GM21786 (cell line): ENCODE measurements around the gene ZCCHC13.
A peak's percentile ranks its signal among the peaks of the same experiment; 100 is the strongest.
"Not testable (repeated sequence)": the region's sequence is repeated elsewhere in the genome, so short reads cannot be mapped to it uniquely, and the experiment has no call there.

Source experiments
- ATAC-seq: cut with Tn5 transposase; IDR thresholded peaks from one replicate; pipeline ENCODE4 v1.9.1; 2021; ENCODE audit not compliant: unreplicated experiment

Gene ZCCHC13

GRCh38 chrX:74304016-74304415 is at the start of gene ZCCHC13:
Gene ZCCHC13, plus strand, starts transcription at chrX:74304180. Its CDS starts 87 bp downstream, at chrX:74304267.
- ATAC-seq, result no peak

GRCh38 chrX:74258111-74258510 is 45.9 kb upstream of the ZCCHC13 start:
- ATAC-seq, result not testable (repeated sequence)

- ATAC-seq, result no peak
Measured at GRCh38 chrX:74259885-74260491, 44.0 kb upstream of the ZCCHC13 start.

- ATAC-seq, result no peak
Measured at GRCh38 chrX:74262452-74263209, 41.3 kb upstream of the ZCCHC13 start.

GRCh38 chrX:74270393-74270792 is 33.6 kb upstream of the ZCCHC13 start:
- no peak for ATAC-seq

- ATAC-seq, result peak; percentile 47
Measured at GRCh38 chrX:74272230-74272629, 31.8 kb upstream of the ZCCHC13 start.

GRCh38 chrX:74274516-74274915 is 29.5 kb upstream of the ZCCHC13 start:
- no peak for ATAC-seq

- ATAC-seq, result no peak
Measured at GRCh38 chrX:74277320-74277719, 26.7 kb upstream of the ZCCHC13 start.

GRCh38 chrX:74277846-74278245 is 26.1 kb upstream of the ZCCHC13 start:
- ATAC-seq, result no peak

- peak; percentile 74 for ATAC-seq
Measured at GRCh38 chrX:74280759-74281158, 23.2 kb upstream of the ZCCHC13 start.

GRCh38 chrX:74284391-74284952 is 19.5 kb upstream of the ZCCHC13 start:
- ATAC-seq, result no peak

GRCh38 chrX:74286950-74287740 is 16.8 kb upstream of the ZCCHC13 start:
- ATAC-seq, result no peak

- no peak for ATAC-seq
Measured at GRCh38 chrX:74291577-74291963, 12.4 kb upstream of the ZCCHC13 start.

GRCh38 chrX:74291964-74292807 is 11.8 kb upstream of the ZCCHC13 start:
- ATAC-seq, result peak; percentile 89

- ATAC-seq, result no peak
Measured at GRCh38 chrX:74292808-74293123, 11.2 kb upstream of the ZCCHC13 start.

GRCh38 chrX:74293343-74293946 is 10.5 kb upstream of the ZCCHC13 start:
- ATAC-seq, result peak; percentile 32

GRCh38 chrX:74295101-74295500 is 8.9 kb upstream of the ZCCHC13 start:
- no peak for ATAC-seq

- ATAC-seq, result no peak
Measured at GRCh38 chrX:74297766-74298165, 6.2 kb upstream of the ZCCHC13 start.

GRCh38 chrX:74300869-74301268 is 3.1 kb upstream of the ZCCHC13 start:
- no peak for ATAC-seq

GRCh38 chrX:74318672-74319071 is 14.7 kb downstream of the ZCCHC13 start:
- ATAC-seq, result no peak
